Tibial nerve (tissue), 3 donors: ENCODE data around the gene SEC14L5.

Experiments used
- CTCF ChIP-seq, 5 experiments: fragments of 200-600 bp in 3 of 5; fragments of 450-650 bp in 2 of 5; sonication (generic) in 3 of 5; IDR thresholded peaks; one replicate each; pipeline ENCODE4 v1.5.1; 2016 to 2019; ENCODE audit warnings: antibody characterized with exemption in 5 of 5, mild to moderate bottlenecking in 3 of 5, moderate library complexity in 2 of 5
- POLR2A ChIP-seq, 2 donors: fragments of 450-650 bp; IDR thresholded peaks; one replicate each; pipeline ENCODE4 v1.6.1; 2017; ENCODE audit warnings: antibody characterized with exemption in 2 of 2, mild to moderate bottlenecking in 2 of 2, moderate library complexity in 2 of 2

GRCh38 chr16:5016967-5017677 is 59.0 kb downstream of the SEC14L5 start:
- TF ChIP-seq POLR2A (IDR thresholded peaks at IDR 0.05) (no peak), CTCF (IDR thresholded peaks at IDR 0.05) (no peak)
